GM12878 (cell line): ENCODE data around the gene NPB.

Experiments
- BHLHE40 ChIP-seq, 2 experiments: fragments of 450-650 bp in 1 of 2; IDR thresholded peaks; 2 replicates each; pipeline ENCODE4 v1.6.1; 2011 to 2017; ENCODE audit warnings: low read depth in 2 of 2, borderline replicate concordance in 1 of 2, improper control_type of control experiment in 1 of 2, low read length in 1 of 2, mild to moderate bottlenecking in 1 of 2
- CREB1 ChIP-seq: IDR thresholded peaks from 2 replicates; pipeline ENCODE4 v1.6.1; 2012; ENCODE audit warnings: low read depth, mild to moderate bottlenecking, inconsistent platforms
- EP300 ChIP-seq, 2 experiments: fragments of 150-350 bp in 1 of 2; IDR thresholded peaks; 2 replicates each; pipeline ENCODE4 v1.6.1; 2011 to 2012; ENCODE audit warnings: low read depth in 2 of 2, low read length in 2 of 2, borderline replicate concordance in 1 of 2, improper control_type of control experiment in 1 of 2, inconsistent platforms in 1 of 2; ENCODE audit not compliant: control insufficient read depth in 1 of 2
- POLR2AphosphoS5 ChIP-seq: IDR thresholded peaks from 2 replicates; pipeline ENCODE4 v1.6.1; 2011; ENCODE audit warnings: mild to moderate bottlenecking, low read length, inconsistent platforms
- RAD21 ChIP-seq: IDR thresholded peaks from 2 replicates; pipeline ENCODE4 v1.6.1; 2011; ENCODE audit warnings: mild to moderate bottlenecking, low read depth, low read length, moderate library complexity; ENCODE audit not compliant: insufficient read depth
- SMAD5 ChIP-seq: IDR thresholded peaks from 2 replicates; pipeline ENCODE4 v1.6.1; 2016; ENCODE audit warnings: antibody characterized with exemption, low read depth
- SRF ChIP-seq, 2 experiments: IDR thresholded peaks; 2 replicates each; pipeline ENCODE4 v1.6.1; 2011; ENCODE audit warnings: low read depth in 2 of 2, low read length in 2 of 2, mild to moderate bottlenecking in 1 of 2, moderate library complexity in 1 of 2
- TAF1 ChIP-seq: IDR thresholded peaks from 2 replicates; pipeline ENCODE4 v1.6.1; 2011; ENCODE audit warnings: mild to moderate bottlenecking, low read depth, low read length, borderline replicate concordance
- TARDBP ChIP-seq: IDR thresholded peaks from 2 replicates; pipeline ENCODE4 v1.6.1; 2016; ENCODE audit warnings: borderline replicate concordance
- ZNF274 ChIP-seq: IDR thresholded peaks from one replicate; pipeline ENCODE4 v1.8.0; 2011; ENCODE audit not compliant: insufficient read length, insufficient read depth
- TF ChIP-seq, protein P1 (sequence below): IDR thresholded peaks from 2 replicates; pipeline ENCODE4 v1.6.1; 2011; ENCODE audit warnings: low read depth, mild to moderate bottlenecking, low read length, moderate library complexity, borderline replicate concordance; ENCODE audit errors: extremely low read depth
- TF ChIP-seq, protein P2 (sequence below): IDR thresholded peaks from 2 replicates; pipeline ENCODE4 v1.6.1; 2012; ENCODE audit warnings: low read depth, low read length, improper control_type of control experiment
- TF ChIP-seq, protein P3 (sequence below): IDR thresholded peaks from 2 replicates; pipeline ENCODE4 v1.6.1; 2012; ENCODE audit warnings: low read depth, low read length, improper control_type of control experiment
- TF ChIP-seq, protein P4 (sequence below), 3 experiments: IDR thresholded peaks in 2 of 3; conservative IDR thresholded peaks in 1 of 3; 2 replicates each; pipeline ENCODE4 v1.5.1; 2011; ENCODE audit warnings: low read depth in 3 of 3, low read length in 3 of 3, mild to moderate bottlenecking in 3 of 3, control low read depth in 2 of 3, moderate library complexity in 2 of 3, inconsistent platforms in 1 of 3, mixed read lengths in 1 of 3; ENCODE audit not compliant: control insufficient read depth in 2 of 3, insufficient read depth in 1 of 3; ENCODE audit errors: extremely low read depth in 1 of 3

DNA sequence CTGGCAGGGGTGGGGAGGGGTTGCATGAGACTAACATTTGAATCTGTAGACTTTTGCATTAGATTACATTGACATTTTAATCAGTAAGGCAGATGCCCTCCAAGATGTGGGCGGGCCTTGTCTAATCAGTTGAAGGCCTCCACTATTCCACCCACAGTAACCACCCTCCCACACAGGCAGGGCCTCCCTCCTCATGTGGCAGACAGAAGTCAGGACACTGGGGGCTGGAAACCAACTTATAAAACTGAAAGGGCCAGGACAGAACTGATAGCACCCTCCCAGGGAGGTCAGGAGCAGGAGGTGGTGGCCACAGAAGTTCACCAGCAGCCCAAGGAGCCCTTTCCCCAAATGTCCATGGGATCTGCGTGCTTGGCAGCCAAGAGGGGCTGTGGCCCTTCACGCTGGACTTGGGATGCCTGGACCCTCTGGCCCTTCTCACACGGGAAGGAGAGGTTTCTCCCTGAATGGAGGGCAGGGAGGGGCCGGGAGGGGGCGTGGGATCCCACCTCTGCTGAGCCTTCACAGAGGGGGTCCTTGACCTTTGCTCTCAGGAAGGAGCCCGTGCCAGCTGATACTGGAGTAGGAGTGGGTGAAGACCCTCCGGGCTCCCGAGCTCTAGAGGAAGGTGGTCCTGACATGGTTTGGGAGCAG, 30.4 kb downstream of the NPB start:
- TF ChIP-seq ZNF274, result no peak
- TF ChIP-seq TARDBP, result no peak
- TF ChIP-seq, protein P1, sequence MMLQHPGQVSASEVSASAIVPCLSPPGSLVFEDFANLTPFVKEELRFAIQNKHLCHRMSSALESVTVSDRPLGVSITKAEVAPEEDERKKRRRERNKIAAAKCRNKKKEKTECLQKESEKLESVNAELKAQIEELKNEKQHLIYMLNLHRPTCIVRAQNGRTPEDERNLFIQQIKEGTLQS, result no peak
- TF ChIP-seq RAD21, result no peak
- TF ChIP-seq EP300 (IDR thresholded peaks at IDR 0.05; ENCODE audit: borderline replicate concordance in 1 of 2, control insufficient read depth in 1 of 2, low read depth in 2 of 2, low read length in 2 of 2), result no peak
- TF ChIP-seq, protein P2, sequence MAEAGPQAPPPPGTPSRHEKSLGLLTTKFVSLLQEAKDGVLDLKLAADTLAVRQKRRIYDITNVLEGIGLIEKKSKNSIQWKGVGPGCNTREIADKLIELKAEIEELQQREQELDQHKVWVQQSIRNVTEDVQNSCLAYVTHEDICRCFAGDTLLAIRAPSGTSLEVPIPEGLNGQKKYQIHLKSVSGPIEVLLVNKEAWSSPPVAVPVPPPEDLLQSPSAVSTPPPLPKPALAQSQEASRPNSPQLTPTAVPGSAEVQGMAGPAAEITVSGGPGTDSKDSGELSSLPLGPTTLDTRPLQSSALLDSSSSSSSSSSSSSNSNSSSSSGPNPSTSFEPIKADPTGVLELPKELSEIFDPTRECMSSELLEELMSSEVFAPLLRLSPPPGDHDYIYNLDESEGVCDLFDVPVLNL, result no peak
- TF ChIP-seq, protein P3, sequence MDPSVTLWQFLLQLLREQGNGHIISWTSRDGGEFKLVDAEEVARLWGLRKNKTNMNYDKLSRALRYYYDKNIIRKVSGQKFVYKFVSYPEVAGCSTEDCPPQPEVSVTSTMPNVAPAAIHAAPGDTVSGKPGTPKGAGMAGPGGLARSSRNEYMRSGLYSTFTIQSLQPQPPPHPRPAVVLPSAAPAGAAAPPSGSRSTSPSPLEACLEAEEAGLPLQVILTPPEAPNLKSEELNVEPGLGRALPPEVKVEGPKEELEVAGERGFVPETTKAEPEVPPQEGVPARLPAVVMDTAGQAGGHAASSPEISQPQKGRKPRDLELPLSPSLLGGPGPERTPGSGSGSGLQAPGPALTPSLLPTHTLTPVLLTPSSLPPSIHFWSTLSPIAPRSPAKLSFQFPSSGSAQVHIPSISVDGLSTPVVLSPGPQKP, result no peak
- TF ChIP-seq, protein P4, sequence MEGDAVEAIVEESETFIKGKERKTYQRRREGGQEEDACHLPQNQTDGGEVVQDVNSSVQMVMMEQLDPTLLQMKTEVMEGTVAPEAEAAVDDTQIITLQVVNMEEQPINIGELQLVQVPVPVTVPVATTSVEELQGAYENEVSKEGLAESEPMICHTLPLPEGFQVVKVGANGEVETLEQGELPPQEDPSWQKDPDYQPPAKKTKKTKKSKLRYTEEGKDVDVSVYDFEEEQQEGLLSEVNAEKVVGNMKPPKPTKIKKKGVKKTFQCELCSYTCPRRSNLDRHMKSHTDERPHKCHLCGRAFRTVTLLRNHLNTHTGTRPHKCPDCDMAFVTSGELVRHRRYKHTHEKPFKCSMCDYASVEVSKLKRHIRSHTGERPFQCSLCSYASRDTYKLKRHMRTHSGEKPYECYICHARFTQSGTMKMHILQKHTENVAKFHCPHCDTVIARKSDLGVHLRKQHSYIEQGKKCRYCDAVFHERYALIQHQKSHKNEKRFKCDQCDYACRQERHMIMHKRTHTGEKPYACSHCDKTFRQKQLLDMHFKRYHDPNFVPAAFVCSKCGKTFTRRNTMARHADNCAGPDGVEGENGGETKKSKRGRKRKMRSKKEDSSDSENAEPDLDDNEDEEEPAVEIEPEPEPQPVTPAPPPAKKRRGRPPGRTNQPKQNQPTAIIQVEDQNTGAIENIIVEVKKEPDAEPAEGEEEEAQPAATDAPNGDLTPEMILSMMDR (IDR thresholded peaks at IDR 0.05 in 2 of 3, conservative IDR thresholded peaks at IDR 0.05 in 1 of 3; ENCODE audit: control insufficient read depth in 2 of 3, extremely low read depth in 1 of 3, insufficient read depth in 1 of 3, low read depth in 3 of 3, low read length in 3 of 3), result no peak
- no peak for TF ChIP-seq SRF (IDR thresholded peaks at IDR 0.05; ENCODE audit: low read depth in 2 of 2, low read length in 2 of 2)
- TF ChIP-seq TAF1, result no peak
- TF ChIP-seq POLR2AphosphoS5, result no peak
- TF ChIP-seq CREB1, result no peak
- no peak for TF ChIP-seq BHLHE40 (IDR thresholded peaks at IDR 0.05; ENCODE audit: borderline replicate concordance in 1 of 2, low read depth in 2 of 2, low read length in 1 of 2)
- TF ChIP-seq SMAD5, result no peak
